PC-9 (cell line): ENCODE results near the gene PKP3.

Source experiments
- CTCF ChIP-seq: fragments of 200-600 bp; sonication (generic); conservative IDR thresholded peaks from 2 replicates; pipeline ENCODE4 v1.6.1; 2017; ENCODE audit warnings: mixed run types, antibody characterized with exemption, mild to moderate bottlenecking, moderate library complexity
- EZH2 ChIP-seq: fragments of 200-600 bp; sonication (generic); IDR thresholded peaks from 2 replicates; pipeline ENCODE4 v1.8.0; 2017; ENCODE audit warnings: antibody characterized with exemption, low read depth

GRCh38 chr11:442611-443081 lies 48.6 kb downstream of the PKP3 start:
- no peak for TF ChIP-seq CTCF
- TF ChIP-seq EZH2: no peak
